PC-3 (cell line): ENCODE results near the gene JDP2.

ENCODE experiments used
- EZH2 ChIP-seq: fragments of 300-600 bp; sonication (generic); IDR thresholded peaks from one replicate; pipeline ENCODE4 v1.6.1; 2017; ENCODE audit warnings: antibody characterized with exemption, mild to moderate bottlenecking, low read length; ENCODE audit not compliant: unreplicated experiment
- TF ChIP-seq, protein P1 (sequence below): fragments of 300-600 bp; sonication (generic); conservative IDR thresholded peaks from 2 replicates; pipeline ENCODE4 v1.5.1; 2017; ENCODE audit warnings: antibody characterized with exemption, low read depth, mild to moderate bottlenecking, low read length

DNA sequence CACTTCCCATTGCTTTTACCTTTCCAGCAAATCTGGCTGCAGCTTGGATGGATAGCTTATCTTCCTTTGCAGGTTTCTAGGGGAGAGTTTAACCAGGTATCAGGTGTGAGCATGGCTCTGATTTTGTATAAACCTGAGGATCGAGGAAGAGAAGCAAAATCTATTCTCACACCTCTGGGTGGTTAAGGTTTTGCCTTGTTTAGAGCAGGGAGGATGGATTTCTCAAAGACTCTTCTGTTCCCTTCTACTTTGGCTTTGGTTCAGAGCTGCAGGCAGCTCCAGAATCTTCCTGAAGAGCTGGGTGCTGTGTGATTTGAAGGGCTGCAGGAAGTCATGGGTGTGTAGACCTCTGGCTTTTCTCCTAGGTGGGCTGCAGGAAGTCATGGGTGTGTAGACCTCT, 1.7 kb downstream of the JDP2 start:
- no peak for TF ChIP-seq EZH2
- TF ChIP-seq, protein P1, sequence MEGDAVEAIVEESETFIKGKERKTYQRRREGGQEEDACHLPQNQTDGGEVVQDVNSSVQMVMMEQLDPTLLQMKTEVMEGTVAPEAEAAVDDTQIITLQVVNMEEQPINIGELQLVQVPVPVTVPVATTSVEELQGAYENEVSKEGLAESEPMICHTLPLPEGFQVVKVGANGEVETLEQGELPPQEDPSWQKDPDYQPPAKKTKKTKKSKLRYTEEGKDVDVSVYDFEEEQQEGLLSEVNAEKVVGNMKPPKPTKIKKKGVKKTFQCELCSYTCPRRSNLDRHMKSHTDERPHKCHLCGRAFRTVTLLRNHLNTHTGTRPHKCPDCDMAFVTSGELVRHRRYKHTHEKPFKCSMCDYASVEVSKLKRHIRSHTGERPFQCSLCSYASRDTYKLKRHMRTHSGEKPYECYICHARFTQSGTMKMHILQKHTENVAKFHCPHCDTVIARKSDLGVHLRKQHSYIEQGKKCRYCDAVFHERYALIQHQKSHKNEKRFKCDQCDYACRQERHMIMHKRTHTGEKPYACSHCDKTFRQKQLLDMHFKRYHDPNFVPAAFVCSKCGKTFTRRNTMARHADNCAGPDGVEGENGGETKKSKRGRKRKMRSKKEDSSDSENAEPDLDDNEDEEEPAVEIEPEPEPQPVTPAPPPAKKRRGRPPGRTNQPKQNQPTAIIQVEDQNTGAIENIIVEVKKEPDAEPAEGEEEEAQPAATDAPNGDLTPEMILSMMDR = no peak
